IMR-90 (cell line): Measurements from ENCODE around the gene HIKESHI.

Source experiments
- MAZ ChIP-seq: IDR thresholded peaks from 2 replicates; pipeline ENCODE4 v1.6.1; 2012; ENCODE audit warnings: low read depth, mild to moderate bottlenecking, low read length, improper control_type of control experiment, moderate library complexity, borderline replicate concordance
- TF ChIP-seq, protein P1 (sequence below): conservative IDR thresholded peaks from 2 replicates; pipeline ENCODE4 v1.5.1; 2012; ENCODE audit warnings: mild to moderate bottlenecking, low read depth, low read length, improper control_type of control experiment

- TF ChIP-seq, protein P1, sequence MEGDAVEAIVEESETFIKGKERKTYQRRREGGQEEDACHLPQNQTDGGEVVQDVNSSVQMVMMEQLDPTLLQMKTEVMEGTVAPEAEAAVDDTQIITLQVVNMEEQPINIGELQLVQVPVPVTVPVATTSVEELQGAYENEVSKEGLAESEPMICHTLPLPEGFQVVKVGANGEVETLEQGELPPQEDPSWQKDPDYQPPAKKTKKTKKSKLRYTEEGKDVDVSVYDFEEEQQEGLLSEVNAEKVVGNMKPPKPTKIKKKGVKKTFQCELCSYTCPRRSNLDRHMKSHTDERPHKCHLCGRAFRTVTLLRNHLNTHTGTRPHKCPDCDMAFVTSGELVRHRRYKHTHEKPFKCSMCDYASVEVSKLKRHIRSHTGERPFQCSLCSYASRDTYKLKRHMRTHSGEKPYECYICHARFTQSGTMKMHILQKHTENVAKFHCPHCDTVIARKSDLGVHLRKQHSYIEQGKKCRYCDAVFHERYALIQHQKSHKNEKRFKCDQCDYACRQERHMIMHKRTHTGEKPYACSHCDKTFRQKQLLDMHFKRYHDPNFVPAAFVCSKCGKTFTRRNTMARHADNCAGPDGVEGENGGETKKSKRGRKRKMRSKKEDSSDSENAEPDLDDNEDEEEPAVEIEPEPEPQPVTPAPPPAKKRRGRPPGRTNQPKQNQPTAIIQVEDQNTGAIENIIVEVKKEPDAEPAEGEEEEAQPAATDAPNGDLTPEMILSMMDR, result no peak
- no peak for TF ChIP-seq MAZ
These were observed 32.4 kb upstream of the HIKESHI start for GRCh38 chr11:86269645-86270044.
